Right forelimb (tissue), 1 donor: Measurements from ENCODE around the gene ABI3BP.
"Not testable (repeated sequence)": the region's sequence is repeated elsewhere in the genome, so short reads cannot be mapped to it uniquely, and the experiment has no call there.

Source experiments
- DNase-seq: peaks from one replicate; pipeline ENCODE4 v3.0.0-alpha.2; 2018

Gene ABI3BP

DNA sequence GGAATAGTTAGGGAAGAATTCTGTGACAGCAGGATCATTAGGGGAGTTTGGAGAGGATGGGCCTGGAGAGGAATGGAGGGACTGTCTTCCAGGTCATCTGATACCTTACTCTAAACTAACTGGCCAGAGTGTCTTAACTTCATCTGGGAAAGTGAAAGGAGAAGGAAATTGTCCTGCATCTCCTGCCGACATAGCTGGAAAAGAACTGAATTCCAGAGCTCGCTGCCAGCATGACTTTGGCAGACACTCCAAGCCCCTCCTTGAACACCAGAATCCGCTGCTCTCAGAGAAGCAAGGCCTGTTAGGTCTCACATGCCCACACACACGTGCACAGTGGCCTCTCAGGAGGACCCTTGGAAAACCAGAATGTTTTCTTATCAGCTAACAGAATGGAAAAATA is 10.5 kb downstream of the ABI3BP start:
- peak; percentile 87 for DNase-seq

DNA sequence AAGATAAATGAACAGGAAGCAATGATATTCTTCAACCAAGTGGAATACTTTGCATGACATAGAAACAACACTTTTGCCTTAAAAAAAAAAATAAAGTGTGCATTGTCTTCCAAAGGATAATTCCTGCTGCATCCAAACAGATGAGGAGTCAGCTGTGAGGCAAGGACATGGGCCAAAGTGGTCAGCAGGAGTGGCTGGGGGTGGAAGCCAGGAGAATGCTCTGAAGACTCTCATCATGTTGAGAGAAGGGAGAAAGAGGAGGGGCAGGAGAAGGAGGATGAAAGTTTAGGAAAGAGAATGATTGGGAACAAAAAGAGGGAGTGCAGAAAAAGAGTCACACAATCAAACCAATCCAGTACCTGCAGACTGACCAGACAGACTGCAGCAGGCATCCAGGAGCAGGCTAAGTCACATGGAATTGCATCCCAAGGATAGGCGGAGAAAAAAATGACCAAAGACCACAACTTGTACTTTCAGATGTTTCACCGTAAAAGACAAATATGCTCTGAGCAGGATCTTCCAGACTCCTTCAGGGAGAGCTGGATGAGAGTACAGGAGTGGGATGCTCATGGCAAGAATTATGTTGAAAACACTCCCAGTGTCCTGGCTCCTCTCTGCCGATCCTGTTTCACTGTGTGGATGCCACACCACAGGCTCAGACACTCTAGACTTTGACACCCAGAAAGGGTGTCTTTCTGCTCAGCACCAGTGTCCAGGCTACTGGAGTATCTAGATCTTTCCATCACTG is 11.9 kb downstream of the ABI3BP start:
- no peak for DNase-seq

DNA sequence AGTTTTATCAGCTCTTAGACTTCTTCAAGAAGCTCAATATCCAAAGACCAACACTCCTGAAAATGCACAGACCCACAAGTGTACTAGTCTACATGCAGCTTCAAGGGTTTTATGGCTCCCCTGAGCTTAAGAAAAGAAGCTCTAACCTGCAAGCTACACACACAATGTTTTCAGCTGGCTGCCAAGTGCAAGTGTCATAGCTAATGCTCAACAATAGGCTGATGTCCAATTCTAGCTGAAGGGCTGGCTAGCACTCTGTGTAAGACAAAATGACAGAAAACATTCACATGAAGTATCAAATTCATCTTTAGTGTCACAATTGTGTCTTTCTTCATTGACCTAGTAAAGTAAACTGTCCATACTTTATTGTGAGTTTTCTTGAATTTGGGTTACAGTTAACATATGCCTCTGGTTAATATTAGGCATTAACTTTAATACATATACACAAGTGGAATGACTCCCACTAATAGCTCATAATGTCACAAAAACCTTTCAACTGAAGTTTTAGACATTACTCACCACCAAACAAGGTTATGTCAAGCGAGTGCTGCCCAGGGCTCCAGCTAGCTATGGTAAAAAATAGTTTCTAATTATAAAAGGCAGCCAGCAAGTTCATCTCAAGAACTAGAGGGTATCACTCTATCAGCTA is 15.1 kb downstream of the ABI3BP start:
- DNase-seq: no peak

DNA sequence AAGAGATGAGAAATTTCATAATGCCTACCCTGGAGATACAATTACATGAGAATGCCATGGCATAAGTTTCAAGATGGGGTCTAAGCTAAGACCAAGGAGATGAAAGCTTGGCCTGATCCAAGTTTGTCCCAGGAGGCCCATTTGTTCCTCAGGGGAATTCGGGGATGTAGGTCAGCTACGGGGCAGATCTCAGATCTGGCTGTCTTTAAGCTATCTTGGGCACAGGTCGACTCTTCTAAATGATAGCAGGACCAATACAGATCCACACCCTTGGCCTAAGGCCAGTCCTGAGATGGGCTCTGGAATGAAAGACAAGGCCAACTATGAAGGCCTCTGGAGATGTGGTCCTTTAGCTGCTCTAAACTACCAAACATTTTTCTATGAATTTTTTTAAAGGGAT is 16.6 kb downstream of the ABI3BP start:
- DNase-seq: no peak

DNA sequence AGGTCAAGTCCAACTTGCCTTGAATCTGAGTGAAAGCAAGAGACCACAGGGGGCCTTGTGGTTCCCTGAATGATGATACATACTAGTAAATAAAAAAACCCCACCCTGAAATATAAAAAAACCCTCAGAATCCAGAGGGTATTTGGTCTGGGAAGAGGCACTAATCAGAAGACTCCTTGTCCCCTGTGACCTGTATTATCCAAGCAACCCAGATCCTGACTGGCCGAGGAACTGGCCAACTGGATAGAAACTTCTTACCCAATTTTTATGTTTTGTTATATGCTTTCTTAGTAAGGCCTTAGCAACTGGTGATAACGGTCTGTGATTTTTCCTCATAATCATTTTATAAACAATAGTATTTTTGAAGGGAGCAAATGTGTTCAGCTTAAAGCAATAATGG is 17.5 kb downstream of the ABI3BP start:
- no peak for DNase-seq

DNA sequence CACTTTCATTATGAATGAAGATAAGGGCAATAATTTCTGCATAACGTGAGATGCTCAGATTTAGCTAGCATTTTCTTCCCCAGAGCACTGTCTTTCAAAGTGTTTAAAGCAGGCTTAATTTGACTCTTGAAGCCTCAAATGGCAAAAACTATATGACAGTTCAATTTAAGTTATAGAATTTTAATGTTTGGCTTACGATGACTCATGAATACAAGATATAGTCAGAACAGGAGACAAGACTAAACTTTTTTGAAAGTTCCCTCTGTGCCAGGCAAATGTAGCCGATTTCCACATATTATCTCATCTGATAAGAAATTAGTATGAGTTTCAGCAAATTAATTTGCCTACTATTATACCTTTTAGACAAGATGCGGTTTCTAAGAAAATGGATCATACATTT is 19.6 kb downstream of the ABI3BP start:
- DNase-seq: no peak

DNA sequence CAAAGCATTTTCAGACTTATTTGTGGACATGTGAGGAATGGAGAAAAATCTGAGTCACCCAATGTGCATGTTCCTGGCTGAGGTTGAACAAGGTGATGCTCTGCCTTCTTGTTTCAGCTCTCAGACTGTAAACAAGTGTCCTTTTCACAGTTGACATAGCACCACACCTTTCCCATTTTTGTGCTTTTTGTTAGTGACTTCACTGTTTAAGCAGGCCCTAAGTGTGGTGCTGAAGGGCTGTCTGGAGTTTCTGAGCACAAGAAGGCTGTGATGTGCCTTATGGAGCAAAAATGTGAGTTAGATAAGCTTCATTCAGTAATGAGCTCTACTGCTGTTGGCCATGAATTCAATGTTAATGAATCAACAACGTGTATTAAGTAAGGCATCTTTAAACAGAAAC is 20.4 kb downstream of the ABI3BP start:
- no peak for DNase-seq

DNA sequence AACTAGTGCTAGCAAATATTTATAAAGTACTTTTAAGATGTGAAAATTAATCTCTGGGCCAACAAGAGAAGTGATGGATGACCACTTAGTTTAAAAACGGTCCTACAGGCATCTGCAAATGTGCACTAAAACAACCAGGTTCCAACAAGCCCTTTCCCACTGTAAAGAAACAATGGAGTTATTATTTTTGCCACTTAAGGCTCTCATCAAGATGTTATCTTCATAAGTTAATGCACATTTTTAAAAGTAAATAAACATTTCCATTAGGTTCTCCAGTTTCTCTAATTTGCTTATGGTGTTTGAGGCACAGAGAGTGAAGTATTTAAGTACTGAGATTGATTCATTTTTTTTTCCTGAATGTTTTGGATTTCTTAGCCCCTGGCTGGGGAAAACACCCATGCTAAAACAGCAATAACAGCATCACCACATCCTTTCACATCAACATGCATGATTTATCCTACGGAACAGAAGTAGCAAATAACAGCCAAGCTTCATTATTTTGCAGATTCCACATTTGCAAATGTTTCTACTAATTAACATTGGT is 20.8 kb downstream of the ABI3BP start:
- DNase-seq: no peak

DNA sequence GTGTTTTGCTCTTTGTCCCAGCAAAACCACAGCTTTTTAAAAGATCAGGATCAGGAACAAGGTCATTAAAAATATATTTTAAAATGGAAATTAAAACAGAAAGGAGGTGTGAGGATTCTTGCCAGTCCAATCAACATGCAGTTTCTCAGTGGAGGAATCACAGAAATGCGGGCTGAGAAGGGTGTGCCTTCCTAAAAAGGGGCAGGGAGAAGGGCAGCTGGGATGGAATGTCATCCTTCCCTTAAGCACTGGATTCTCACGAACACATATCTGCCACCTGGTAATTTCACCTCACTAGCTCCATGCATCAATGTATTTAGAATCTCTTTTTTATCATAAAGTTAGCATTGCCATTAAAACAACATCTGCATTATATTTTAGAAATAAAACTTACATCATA is 21.4 kb downstream of the ABI3BP start:
- DNase-seq: no peak

DNA sequence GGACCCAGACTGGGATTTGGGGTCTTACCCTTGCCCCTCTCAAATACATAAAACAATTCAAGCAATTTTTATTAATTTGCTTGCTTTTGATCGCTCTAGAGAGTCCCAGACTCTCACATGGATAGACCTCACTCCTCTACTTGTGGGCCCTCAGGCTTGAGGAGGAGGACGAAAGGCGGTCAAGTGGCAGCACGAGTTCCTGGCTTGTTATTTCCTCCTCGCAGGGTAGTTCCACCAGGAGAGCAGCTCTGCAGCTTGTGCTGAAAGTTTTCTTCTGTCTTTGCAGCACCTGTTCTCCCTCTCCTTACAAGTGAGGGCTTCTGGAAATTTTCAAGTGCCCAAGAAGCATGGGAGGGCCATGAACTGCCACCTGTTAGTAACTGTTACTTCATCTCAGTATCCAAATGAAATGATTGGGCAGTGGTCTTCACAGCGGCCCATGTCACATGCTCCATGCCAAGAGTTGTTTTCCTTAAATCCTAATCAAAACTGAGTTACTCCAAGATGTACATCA is 22.7 kb downstream of the ABI3BP start:
- DNase-seq: no peak

DNA sequence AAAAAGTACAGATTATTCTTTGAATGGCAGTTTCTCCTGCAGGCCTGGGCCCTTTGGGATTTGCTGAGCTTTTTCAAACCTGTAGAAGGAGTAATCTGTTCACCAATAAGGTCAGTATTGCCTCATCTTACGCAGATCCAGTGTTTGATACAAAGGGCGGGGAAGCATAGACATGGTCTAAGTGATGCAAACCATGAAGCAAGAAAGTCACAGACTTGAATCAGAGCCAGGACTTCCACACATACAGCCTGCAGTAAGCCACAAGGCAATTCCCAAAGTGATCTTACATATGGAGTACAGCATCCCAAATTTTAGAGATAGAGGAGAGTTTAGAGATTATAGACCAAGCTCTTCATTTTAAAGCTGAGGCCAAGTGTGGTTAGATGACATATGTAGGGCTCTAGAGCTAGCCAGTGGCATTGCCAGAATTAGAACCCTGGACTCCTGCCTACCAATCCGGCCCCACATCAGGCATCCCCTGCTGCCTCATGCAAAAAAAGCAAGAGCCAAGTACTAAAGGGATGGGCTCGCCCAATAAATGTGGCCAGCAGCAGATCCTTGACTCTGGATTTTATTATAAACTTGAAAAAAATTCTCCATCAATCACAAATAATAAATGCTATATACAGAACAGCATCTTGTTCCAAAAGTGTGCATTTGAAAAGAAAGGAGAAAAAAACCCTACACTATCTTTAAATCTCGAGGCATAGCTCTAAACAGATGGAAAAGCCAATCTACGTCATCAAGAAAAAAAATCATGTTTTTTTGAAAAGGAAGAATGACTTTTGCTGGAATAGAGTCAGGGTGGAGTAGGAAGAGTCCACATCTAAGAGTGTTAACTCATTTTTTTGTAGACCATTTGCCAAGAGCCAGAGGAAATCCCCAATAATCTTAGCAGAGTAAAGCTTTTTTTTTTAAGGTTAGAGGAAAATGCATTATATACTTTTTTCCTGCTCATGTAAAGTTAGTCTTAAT is 24.0 kb downstream of the ABI3BP start:
- no peak for DNase-seq

DNA sequence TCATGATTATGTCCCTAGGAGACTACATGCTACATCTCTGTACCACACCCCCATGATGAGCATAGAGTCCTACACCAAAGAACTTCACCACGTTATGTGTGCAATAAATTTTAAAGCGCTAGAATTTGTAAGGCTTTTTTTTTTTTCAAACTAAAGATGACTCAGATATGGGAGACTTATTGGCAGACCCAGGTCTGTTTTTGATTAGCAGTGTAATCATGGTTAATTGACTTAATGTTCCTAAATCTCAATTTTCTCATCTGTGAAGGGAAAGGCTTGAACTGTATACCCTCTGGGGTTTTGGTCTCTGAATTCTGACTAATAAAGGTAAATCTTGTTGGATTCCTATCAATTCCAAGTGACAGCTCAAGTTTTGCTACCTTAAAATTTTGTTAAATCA is 26.4 kb downstream of the ABI3BP start:
- DNase-seq: no peak

DNA sequence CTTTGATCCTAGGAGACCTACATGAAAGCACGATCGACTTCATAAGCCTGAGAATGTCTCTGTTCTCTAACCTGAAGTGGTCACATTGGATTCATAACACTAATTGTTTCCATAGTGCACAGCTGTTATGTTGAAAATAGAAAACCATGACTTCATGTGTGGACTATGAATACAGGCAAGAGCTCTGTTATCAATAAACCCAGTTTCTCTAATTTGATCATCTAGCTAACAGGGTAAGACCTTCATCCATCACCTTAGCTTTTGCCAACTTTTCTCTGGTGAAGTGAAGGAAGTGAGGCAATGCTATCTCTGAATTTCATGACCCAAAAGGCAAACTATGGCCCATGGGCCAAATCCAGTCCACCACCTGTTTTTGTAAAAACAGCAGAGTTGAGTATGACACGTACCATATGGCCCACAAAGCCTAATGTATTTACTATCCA is 27.2 kb downstream of the ABI3BP start:
- DNase-seq: no peak

DNA sequence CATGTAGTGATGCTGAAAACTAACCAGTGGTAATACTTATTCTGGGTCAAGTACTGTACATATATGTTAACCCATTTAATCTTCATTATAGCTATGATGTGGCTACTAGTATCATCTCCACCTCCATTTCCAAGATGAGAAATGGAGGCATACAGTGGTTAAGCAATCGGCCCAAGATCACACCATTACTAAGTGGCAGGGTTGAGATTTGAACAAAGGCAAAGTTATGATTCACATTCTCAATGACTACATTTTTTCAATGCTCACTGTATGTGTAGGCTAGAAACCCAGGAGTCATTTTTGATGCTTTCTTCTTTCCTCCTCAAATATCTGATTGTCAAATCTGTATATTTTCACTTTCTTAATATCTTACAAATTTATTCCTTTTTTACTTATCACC is 30.2 kb downstream of the ABI3BP start:
- DNase-seq: no peak

DNA sequence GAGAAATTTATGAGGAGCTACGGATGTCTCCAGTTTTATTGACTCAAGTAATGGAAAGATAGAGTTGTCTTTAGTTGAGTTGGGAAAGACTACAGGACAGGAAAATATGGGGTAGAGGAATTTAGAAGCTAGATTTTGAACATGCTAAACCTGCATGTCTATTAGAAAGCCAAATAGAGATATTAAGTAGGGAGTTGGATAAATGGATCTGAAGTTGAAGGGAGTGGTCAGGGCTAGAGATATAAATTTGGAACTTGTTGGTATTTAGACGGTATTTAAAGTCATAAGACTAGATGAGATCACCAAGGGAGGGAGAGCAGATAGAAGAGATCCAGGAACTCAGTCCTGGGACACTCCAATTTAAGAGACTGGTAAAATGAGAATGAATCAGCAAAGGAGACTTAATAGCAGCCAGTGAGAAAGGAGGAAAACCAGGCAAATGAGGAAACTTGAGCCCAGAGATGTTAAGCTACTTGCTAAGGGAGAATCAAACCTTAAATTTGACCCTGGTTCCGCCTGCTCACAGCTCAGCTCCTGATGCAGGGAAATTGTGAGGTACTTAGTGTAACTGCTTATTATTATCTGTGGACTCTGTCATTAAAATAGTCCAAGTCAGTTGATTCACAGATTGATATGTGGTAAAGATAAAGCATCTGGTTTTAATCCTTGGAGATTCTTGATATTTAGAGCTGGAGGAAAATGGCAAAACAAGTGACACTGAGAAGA is 35.8 kb downstream of the ABI3BP start:
- DNase-seq: no peak

DNA sequence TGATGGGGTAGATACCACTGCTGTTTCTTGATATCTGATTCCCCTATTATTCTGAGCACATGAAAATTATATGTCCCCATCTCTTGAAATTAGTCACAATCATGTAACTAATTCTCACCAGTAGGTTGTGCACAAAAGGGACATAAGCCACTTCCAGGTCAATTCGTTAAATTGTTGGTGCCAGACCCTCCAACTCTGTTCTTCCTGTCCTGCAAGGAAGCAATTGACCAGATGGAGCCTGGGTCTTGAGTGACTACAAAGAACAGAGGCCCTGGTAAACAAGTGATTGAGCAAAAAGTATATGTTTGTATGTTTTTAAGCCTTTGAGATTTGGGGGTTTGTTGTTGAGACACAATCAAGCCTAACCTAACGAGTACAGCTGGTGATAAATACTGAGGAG is 36.9 kb downstream of the ABI3BP start:
- no peak for DNase-seq

DNA sequence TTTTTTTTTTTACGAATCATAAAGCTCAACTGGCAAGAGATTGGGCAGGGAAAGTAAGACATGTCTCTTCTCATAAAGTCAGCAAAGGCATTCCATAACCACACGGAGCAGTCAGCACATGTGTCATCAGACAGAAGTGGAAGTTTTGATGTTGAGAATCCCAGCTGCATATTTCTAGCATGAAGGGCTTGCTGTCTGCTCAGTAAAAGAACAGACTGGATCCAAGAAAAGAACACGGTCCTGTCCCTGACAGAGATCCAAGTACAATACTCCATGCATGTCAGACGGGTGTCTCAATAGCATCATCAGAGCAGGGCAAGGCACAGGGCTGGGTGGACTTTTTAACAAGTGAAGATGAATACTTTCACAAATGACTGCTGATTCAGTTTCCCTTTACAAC is 38.2 kb downstream of the ABI3BP start:
- DNase-seq: no peak

DNA sequence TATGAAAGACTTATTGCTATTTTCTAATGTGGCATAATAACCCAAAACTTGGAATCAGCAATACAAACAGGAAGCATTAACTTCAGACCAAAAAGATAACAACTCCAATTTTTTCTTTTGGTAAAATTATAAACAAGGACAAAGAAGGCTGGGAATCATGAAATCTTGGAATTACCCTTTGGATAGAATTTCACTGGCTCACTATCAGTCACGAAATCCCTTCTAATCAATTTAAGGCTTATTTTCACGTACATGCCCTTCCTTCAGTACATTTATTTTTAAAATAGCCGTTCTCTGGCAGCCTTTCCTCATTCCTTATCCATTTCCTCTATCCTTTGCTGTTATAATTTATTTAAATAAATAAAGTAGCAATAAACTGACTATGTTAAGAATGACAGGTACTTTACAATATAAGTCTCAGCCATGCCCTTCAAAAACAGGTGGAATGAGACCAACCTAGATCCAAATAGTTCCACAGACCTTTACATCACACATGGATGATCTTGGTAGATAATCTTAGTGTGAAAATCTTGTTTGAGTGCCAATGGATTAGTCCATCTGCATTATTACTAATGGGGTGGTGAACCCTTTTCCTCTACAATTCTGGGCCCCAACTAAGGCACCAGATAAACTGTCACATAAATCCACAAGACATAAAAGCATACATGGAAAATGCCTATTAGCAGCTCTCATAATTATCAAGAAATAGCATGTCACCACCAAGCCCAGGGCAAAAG is 38.9 kb downstream of the ABI3BP start:
- DNase-seq: no peak

DNA sequence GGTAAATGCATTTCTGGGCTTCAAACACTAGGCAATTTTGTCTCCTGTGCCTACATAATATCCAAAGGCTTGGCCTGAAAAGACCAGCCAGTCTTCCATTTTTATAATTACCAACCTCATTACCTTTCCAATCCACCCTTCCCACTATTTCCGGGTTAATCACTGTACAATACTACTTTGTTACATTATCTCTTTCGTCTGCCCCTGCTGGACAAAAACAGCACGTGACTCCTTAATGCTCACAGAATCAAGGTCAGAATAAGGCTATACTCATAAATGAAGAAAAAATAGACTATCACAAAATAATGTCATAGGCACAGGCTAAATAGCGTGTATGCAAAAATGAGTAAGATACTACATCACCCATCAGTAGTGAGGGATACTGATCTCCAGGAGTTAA is 40.1 kb downstream of the ABI3BP start:
- DNase-seq: no peak

DNA sequence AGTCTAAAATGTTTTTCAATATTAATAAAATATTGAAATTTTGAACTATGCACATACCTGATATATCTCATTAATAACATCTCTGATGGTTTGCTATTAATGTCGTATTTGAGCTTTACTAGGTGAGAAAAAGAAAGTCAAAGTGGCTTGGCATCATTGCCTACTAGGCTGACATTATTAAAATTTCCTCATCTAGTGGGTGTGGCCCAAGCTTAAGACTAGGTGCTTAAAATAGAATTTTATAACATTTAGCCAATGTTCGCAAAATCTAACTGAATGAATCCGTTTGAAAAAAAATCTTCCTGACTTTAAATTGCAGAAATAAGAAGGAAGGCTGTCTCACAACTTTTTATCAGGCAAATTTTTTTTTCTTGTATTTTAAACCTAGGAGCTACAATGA is 46.1 kb downstream of the ABI3BP start:
- no peak for DNase-seq

DNA sequence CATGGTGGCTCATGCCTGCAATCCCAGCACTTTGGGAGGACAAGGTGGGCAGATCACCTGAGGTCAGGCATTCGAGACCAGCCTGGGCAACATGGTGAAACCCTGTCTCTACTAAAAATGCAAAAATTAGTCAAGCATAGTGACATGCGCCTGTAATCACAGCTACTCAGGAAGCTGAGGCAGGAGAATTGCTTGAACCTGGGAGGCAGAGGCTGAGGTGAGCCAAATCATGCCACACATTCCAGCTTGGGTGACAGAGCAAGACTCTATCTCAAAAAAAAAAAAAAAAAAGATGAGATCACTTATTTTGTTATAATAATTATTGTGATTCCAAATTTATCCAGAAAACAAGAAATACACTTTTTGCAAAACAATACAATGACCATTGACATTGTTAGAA is 47.1 kb downstream of the ABI3BP start:
- DNase-seq: not testable (repeated sequence)

DNA sequence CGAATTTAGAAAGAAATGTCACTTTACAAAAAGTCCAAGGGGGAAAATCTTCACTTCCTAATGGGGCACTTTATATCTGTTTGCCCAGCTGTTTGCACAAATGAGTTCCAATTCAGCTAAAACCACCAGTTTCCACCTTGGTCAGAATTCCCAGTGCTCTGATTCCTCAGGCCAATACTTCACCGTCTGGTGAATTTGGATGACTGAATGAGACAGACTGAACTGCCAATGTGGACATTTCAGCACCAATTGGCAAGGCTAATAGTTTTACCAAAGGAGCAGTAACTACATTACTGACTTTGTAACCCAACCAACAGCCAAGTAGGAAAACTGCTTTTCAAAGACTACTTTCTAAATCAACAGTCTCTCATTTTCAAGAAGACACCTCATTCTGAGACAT is 51.8 kb downstream of the ABI3BP start:
- DNase-seq: no peak
